ENCODE data around the gene MAN2A1.

Gene MAN2A1

GRCh38 chr5:109689740-109690241, at the start of gene MAN2A1:
MAN2A1 (plus strand) TSS chr5:109689927; CDS start chr5:109690418, 491 bp downstream.
- peak in 49 of 56 donors; percentile 21 to 86 (median 70) for DNase-seq

- no peak for DNase-seq
Observed at GRCh38 chr5:109640976-109641375, 48.8 kb upstream of the MAN2A1 start.

GRCh38 chr5:109643791-109644350, 45.9 kb upstream of the MAN2A1 start:
- no peak for DNase-seq

- no peak for DNase-seq
Observed at GRCh38 chr5:109644829-109645228, 44.9 kb upstream of the MAN2A1 start.

GRCh38 chr5:109645707-109646192, 44.0 kb upstream of the MAN2A1 start:
- DNase-seq, result peak in 33 of 56 donors; percentile 2 to 66 (median 36)

GRCh38 chr5:109649318-109649717, 40.4 kb upstream of the MAN2A1 start:
- no peak for DNase-seq

GRCh38 chr5:109650493-109650892, 39.2 kb upstream of the MAN2A1 start:
- no peak for DNase-seq

- no peak for DNase-seq
Observed at GRCh38 chr5:109652096-109652495, 37.6 kb upstream of the MAN2A1 start.

- DNase-seq, result no peak
Observed at GRCh38 chr5:109653042-109653441, 36.7 kb upstream of the MAN2A1 start.

GRCh38 chr5:109653561-109654239, 36.0 kb upstream of the MAN2A1 start:
- no peak for DNase-seq

GRCh38 chr5:109654455-109654854, 35.3 kb upstream of the MAN2A1 start:
- DNase-seq, result no peak

GRCh38 chr5:109655841-109656240, 33.9 kb upstream of the MAN2A1 start:
- no peak for DNase-seq

- DNase-seq, result peak in 16 of 56 donors; percentile 1 to 57 (median 10)
Observed at GRCh38 chr5:109656829-109657228, 32.9 kb upstream of the MAN2A1 start.

- DNase-seq, result no peak
Observed at GRCh38 chr5:109659901-109660300, 29.8 kb upstream of the MAN2A1 start.

- no peak for DNase-seq
Observed at GRCh38 chr5:109660301-109660700, 29.4 kb upstream of the MAN2A1 start.

GRCh38 chr5:109668237-109668636, 21.5 kb upstream of the MAN2A1 start:
- DNase-seq, result no peak

- peak in 4 of 56 donors; percentile 1 to 27 (median 12) for DNase-seq
Observed at GRCh38 chr5:109668668-109669422, 20.9 kb upstream of the MAN2A1 start.

- no peak for DNase-seq
Observed at GRCh38 chr5:109669991-109670706, 19.6 kb upstream of the MAN2A1 start.

- no peak for DNase-seq
Observed at GRCh38 chr5:109671136-109671535, 18.6 kb upstream of the MAN2A1 start.

- no peak for DNase-seq
Observed at GRCh38 chr5:109674596-109674995, 15.1 kb upstream of the MAN2A1 start.

GRCh38 chr5:109676920-109677319, 12.8 kb upstream of the MAN2A1 start:
- no peak for DNase-seq
